Neural cell (in vitro differentiated cells): ENCODE measurements around the gene BCL2. TPM values are rescaled to one million over a fixed set of nuclear protein-coding genes. Genes with fewer than 3 reads are reported as not detected.

ENCODE experiments used
- H2AFZ ChIP-seq: fragments of 200-600, 300-800 bp; sonication (generic), shearing (Covaris generic); 2 replicates; pipeline ENCODE4 v1.6.0; 2014; ENCODE audit warnings: low read depth, mild to moderate bottlenecking, antibody characterized with exemption, low read length, moderate library complexity
- H3F3A ChIP-seq: fragments of 200-600 bp; shearing (Covaris generic); 2 replicates; pipeline ENCODE4 v1.6.1; 2016; ENCODE audit warnings: mild to moderate bottlenecking, moderate library complexity, mixed read lengths, antibody characterized with exemption, low read length; ENCODE audit not compliant: insufficient read depth, poor library complexity, severe bottlenecking
- H3K27ac ChIP-seq: fragments of 200-600, 300-800 bp; sonication (generic), shearing (Covaris generic); 2 replicates; pipeline ENCODE4 v1.5.1; 2014; ENCODE audit warnings: mild to moderate bottlenecking, low read length, moderate library complexity
- H3K27me3 ChIP-seq: fragments of 300-800, 200-600 bp; sonication (generic), shearing (Covaris generic); 2 replicates; pipeline ENCODE4 v1.6.0; 2014; ENCODE audit warnings: mild to moderate bottlenecking, low read depth, low read length, moderate library complexity; ENCODE audit not compliant: insufficient read depth
- H3K36me3 ChIP-seq: fragments of 300-800, 200-600 bp; sonication (generic), shearing (Covaris generic); 2 replicates; pipeline ENCODE4 v1.5.1; 2014; ENCODE audit warnings: mild to moderate bottlenecking, antibody characterized with exemption, low read length, moderate library complexity; ENCODE audit not compliant: insufficient read depth
- H3K4me2 ChIP-seq: fragments of 300-800, 200-600 bp; sonication (generic), shearing (Covaris generic); 2 replicates; pipeline ENCODE4 v1.6.0; 2014; ENCODE audit warnings: mild to moderate bottlenecking, low read length
- H3K4me3 ChIP-seq: fragments of 300-800, 200-600 bp; sonication (generic), shearing (Covaris generic); 2 replicates; pipeline ENCODE4 v1.5.1; 2014; ENCODE audit warnings: mild to moderate bottlenecking, low read length, moderate library complexity
- H3K79me2 ChIP-seq: fragments of 200-600 bp; shearing (Covaris generic); replicated peaks from 2 replicates; pipeline ENCODE4 v1.6.0; 2014; ENCODE audit warnings: mild to moderate bottlenecking, low read length, moderate library complexity; ENCODE audit not compliant: insufficient read depth
- H3K9ac ChIP-seq: fragments of 300-800, 200-600 bp; sonication (generic), shearing (Covaris generic); 2 replicates; pipeline ENCODE4 v1.6.1; 2016; ENCODE audit warnings: mild to moderate bottlenecking, low read length, mixed read lengths
- H3K9me2 ChIP-seq: fragments of 200-600 bp; shearing (Covaris generic); 2 replicates; pipeline ENCODE4 v1.6.1; 2016; ENCODE audit warnings: mild to moderate bottlenecking, low read length, mixed read lengths; ENCODE audit not compliant: insufficient read depth
- H3K9me3 ChIP-seq: fragments of 200-600, 300-800 bp; sonication (generic), shearing (Covaris generic); 2 replicates; pipeline ENCODE4 v1.6.1; 2016; ENCODE audit warnings: mild to moderate bottlenecking, mixed run types, low read length, moderate library complexity, mixed read lengths
- H4K20me1 ChIP-seq: fragments of 200-600 bp; shearing (Covaris generic); 2 replicates; pipeline ENCODE4 v1.6.1; 2016; ENCODE audit warnings: mild to moderate bottlenecking, mixed run types; ENCODE audit not compliant: insufficient read depth
- CTCF ChIP-seq: fragments of 450-650 bp; IDR thresholded peaks from 2 replicates; pipeline ENCODE4 v1.5.1; 2014; ENCODE audit warnings: antibody characterized with exemption, mild to moderate bottlenecking, moderate library complexity; ENCODE audit not compliant: poor library complexity, severe bottlenecking
- EP300 ChIP-seq: fragments of 450-650 bp; conservative IDR thresholded peaks from 2 replicates; pipeline ENCODE4 v1.6.1; 2014; ENCODE audit warnings: antibody characterized with exemption, mild to moderate bottlenecking, moderate library complexity; ENCODE audit not compliant: poor library complexity, severe bottlenecking
- EZH2 ChIP-seq: fragments of 200-600, 300-800 bp; shearing (Covaris generic), sonication (generic); IDR thresholded peaks from 2 replicates; pipeline ENCODE4 v1.6.1; 2014; ENCODE audit warnings: antibody characterized with exemption, low read length, borderline replicate concordance, mild to moderate bottlenecking; ENCODE audit not compliant: insufficient read depth, poor library complexity, severe bottlenecking
- MXI1 ChIP-seq: fragments of 450-650 bp; conservative IDR thresholded peaks from 2 replicates; pipeline ENCODE4 v1.6.1; 2014; ENCODE audit warnings: antibody characterized with exemption, mild to moderate bottlenecking; ENCODE audit not compliant: poor library complexity, severe bottlenecking
- POLR2AphosphoS5 ChIP-seq: IDR thresholded peaks from 2 replicates; pipeline ENCODE4 v1.6.1; 2012
- RAD21 ChIP-seq: fragments of 450-650 bp; conservative IDR thresholded peaks from 2 replicates; pipeline ENCODE4 v1.6.1; 2014; ENCODE audit warnings: antibody characterized with exemption, mild to moderate bottlenecking, moderate library complexity
- REST ChIP-seq: IDR thresholded peaks from 2 replicates; pipeline ENCODE4 v1.6.1; 2012; ENCODE audit warnings: borderline replicate concordance
- SMC3 ChIP-seq: fragments of 450-650 bp; conservative IDR thresholded peaks from 2 replicates; pipeline ENCODE4 v1.6.1; 2014; ENCODE audit warnings: antibody characterized with exemption, mild to moderate bottlenecking, moderate library complexity; ENCODE audit not compliant: poor library complexity
- TAF1 ChIP-seq: IDR thresholded peaks from 2 replicates; pipeline ENCODE4 v1.6.1; 2012; ENCODE audit warnings: low read depth
- polyA plus RNA-seq: library from polyadenylated mRNA; depleted of rRNA; stranded (reverse); fragments of >200 nt; gene quantifications from 2 replicates; pipeline ENCODE4 v1.2.3, GENCODE V29; 2014

Gene BCL2
- polyA plus RNA-seq, 1 donor from 2014 or later = 3.4 TPM

GRCh38 chr18:63183952-63184770 is 135.4 kb downstream of the BCL2 start:
- Histone ChIP-seq H3K9me2 (no peaks in the 10 kb centered on the region), H3K27me3 (no peaks in the 10 kb centered on the region), H3K79me2 (no peaks in the 10 kb centered on the region), H3K4me3 (no peak overlapping the region), H3F3A (no peaks in the 10 kb centered on the region), H3K36me3 (no peaks in the 10 kb centered on the region), H3K9ac (no peak overlapping the region), H4K20me1 (no peaks in the 10 kb centered on the region), H3K9me3 (no peaks in the 10 kb centered on the region), H2AFZ (no peak overlapping the region), H3K27ac (no peak overlapping the region), H3K4me2 (no peak overlapping the region)
- TF ChIP-seq RAD21 = no peak
- TF ChIP-seq CTCF = no peak
- no peak for TF ChIP-seq EP300
- no peak for TF ChIP-seq MXI1
- TF ChIP-seq TAF1 = no peak
- no peak for TF ChIP-seq POLR2AphosphoS5
- no peak for TF ChIP-seq EZH2
- TF ChIP-seq REST = no peak

- Histone ChIP-seq H3K4me3 (no peak overlapping the region), H2AFZ (no peak overlapping the region), H3K27ac (no peak overlapping the region), H3K79me2 (no peaks in the 10 kb centered on the region), H3K36me3 (no peaks in the 10 kb centered on the region), H3K9me3 (no peaks in the 10 kb centered on the region), H3F3A (no peaks in the 10 kb centered on the region), H4K20me1 (no peaks in the 10 kb centered on the region), H3K9me2 (no peaks in the 10 kb centered on the region), H3K4me2 (no peak overlapping the region), H3K27me3 (no peaks in the 10 kb centered on the region), H3K9ac (no peak overlapping the region)
- no peak for TF ChIP-seq POLR2AphosphoS5
- TF ChIP-seq SMC3 = no peak
- no peak for TF ChIP-seq RAD21
- no peak for TF ChIP-seq TAF1
- no peak for TF ChIP-seq EZH2
- no peak for TF ChIP-seq EP300
- TF ChIP-seq MXI1 = no peak
- no peak for TF ChIP-seq CTCF
- no peak for TF ChIP-seq REST
Observed at GRCh38 chr18:63183378-63183777, 136.2 kb downstream of the BCL2 start.
